Fibroblast of lung (primary cell): ENCODE measurements around the gene KCP. TPM values are rescaled to one million over a fixed set of nuclear protein-coding genes. Genes with fewer than 3 reads are reported as not detected.

Experiments used
- DNase-seq, 2 donors: peaks; one replicate each; pipeline versions ENCODE4 v3.0.0 to v3.0.0-alpha.2; 2010; ENCODE audit warnings: low read depth in 2 of 2
- H2AFZ ChIP-seq: 2 replicates; pipeline ENCODE4 v1.5.1; 2012; ENCODE audit warnings: low read length, control low read depth, inconsistent platforms
- H3K27ac ChIP-seq: 2 replicates; pipeline ENCODE4 v1.5.1; 2011; ENCODE audit warnings: low read length, control low read depth; ENCODE audit not compliant: insufficient read depth
- H3K27me3 ChIP-seq: 2 replicates; pipeline ENCODE4 v1.5.1; 2011; ENCODE audit warnings: mild to moderate bottlenecking, low read length; ENCODE audit not compliant: control insufficient read depth, insufficient read depth
- H3K36me3 ChIP-seq: 2 replicates; pipeline ENCODE4 v1.5.1; 2011; ENCODE audit warnings: low read length; ENCODE audit not compliant: control insufficient read depth, insufficient read depth
- H3K4me1 ChIP-seq: 2 replicates; pipeline ENCODE4 v1.5.1; 2011; ENCODE audit warnings: low read length; ENCODE audit not compliant: control insufficient read depth, insufficient read depth; ENCODE audit errors: extremely low read depth
- H3K4me2 ChIP-seq: 2 replicates; pipeline ENCODE4 v1.5.1; 2011; ENCODE audit warnings: low read length, control low read depth; ENCODE audit not compliant: insufficient read depth; ENCODE audit errors: extremely low read depth
- H3K4me3 ChIP-seq, 4 experiments: fragments of 200-600 bp in 1 of 4; sonication (generic) in 1 of 4; replicated peaks in 1 of 4; 2 replicates each; pipeline ENCODE4 v1.5.1; 2011 to 2016; ENCODE audit warnings: low read length in 4 of 4, low read depth in 3 of 4, mild to moderate bottlenecking in 3 of 4, control low read depth in 2 of 4, inconsistent platforms in 1 of 4, mixed read lengths in 1 of 4; ENCODE audit not compliant: insufficient read depth in 1 of 4; ENCODE audit errors: control extremely low read depth in 1 of 4
- H3K79me2 ChIP-seq: 2 replicates; pipeline ENCODE4 v1.5.1; 2012; ENCODE audit warnings: mild to moderate bottlenecking, low read length, inconsistent platforms; ENCODE audit not compliant: control insufficient read depth, insufficient read depth
- H3K9ac ChIP-seq: 2 replicates; pipeline ENCODE4 v1.5.1; 2011; ENCODE audit warnings: mild to moderate bottlenecking, low read length, control low read depth; ENCODE audit not compliant: insufficient read depth
- H3K9me3 ChIP-seq: 2 replicates; pipeline ENCODE4 v1.5.1; 2012; ENCODE audit warnings: low read depth, low read length; ENCODE audit not compliant: control insufficient read depth, insufficient read depth
- H4K20me1 ChIP-seq: 2 replicates; pipeline ENCODE4 v1.5.1; 2011; ENCODE audit warnings: low read length; ENCODE audit not compliant: control insufficient read depth, insufficient read depth; ENCODE audit errors: extremely low read depth
- EZH2 ChIP-seq: IDR thresholded peaks from 2 replicates; pipeline ENCODE4 v1.5.1; 2012; ENCODE audit warnings: low read length, control low read depth, mild to moderate bottlenecking; ENCODE audit errors: missing control alignments
- polyA plus RNA-seq, 2 donors: library from polyadenylated mRNA; depleted of rRNA in 1 of 2; stranded (reverse) in 1 of 2; unstranded in 1 of 2; fragments of >200 nt; gene quantifications; 2 replicates each; pipeline ENCODE4 v1.2.1, GENCODE V29; 2011 to 2012; ENCODE audit warnings: missing spikeins in 1 of 2
- total RNA-seq: library from RNA; depleted of rRNA; stranded (reverse); fragments of >200 nt; gene quantifications from 2 replicates; pipeline ENCODE4 v1.2.1, GENCODE V29; 2014
- TF ChIP-seq, protein P1 (sequence below), 2 donors: IDR thresholded peaks in 1 of 2; conservative IDR thresholded peaks in 1 of 2; 1 replicate in 1 of 2; 2 replicates in 1 of 2; pipeline ENCODE4 v1.5.1; 2011 to 2012; ENCODE audit warnings: low read length in 2 of 2, control low read depth in 1 of 2, inconsistent platforms in 1 of 2, low read depth in 1 of 2, mild to moderate bottlenecking in 1 of 2

Gene KCP
- total and polyA plus RNA-seq, 2 donors (not counting 1 experiment from before 2014, with no cell fraction given) = 0.08 to 0.50 TPM

DNA sequence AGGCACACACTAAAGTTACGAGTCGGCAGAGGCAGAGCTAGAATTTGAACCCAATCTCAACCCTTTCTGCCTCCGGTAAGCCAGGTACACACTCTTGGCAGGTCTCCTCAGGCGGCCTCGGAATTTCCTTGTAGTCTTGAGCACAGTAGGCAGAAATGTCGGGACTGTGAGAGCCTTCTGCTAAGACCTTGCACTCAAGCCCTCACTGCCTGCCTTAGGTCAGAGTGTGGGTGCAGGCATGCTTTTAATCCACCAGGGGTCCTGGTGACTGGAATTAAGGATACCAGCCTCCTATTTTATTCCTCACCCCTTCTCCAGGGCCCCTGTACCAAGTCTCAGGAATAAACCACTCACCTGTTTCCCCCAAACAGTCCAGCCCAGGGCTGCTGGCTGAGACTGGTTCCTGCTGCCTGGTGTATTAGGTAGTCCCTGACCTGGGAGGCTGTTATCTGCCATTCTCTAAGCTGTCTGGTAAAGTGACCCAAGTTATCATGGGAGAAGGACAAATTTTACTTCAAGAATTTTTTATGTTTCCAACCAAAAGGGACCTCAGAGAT, 47.0 kb downstream of the KCP start:
- H3K4me1 ChIP-seq = peaks cover 8% of the 10 kb centered on the region
- H3K79me2 ChIP-seq = peaks cover 12% of the 10 kb centered on the region
- DNase-seq = peak; percentile 65 to 75
- H3K9ac ChIP-seq = peak overlapping the region; percentile 91
- H3K27ac ChIP-seq = peak overlapping the region; percentile 86
- peak overlapping the region; percentile 95 for H2AFZ ChIP-seq
- H3K4me3 ChIP-seq = peak overlapping the region; percentile 72 to 98 (median 88)
- H3K36me3 ChIP-seq = peaks cover 12% of the 10 kb centered on the region
- no peaks in the 10 kb centered on the region for H3K9me3 ChIP-seq
- H3K27me3 ChIP-seq = no peaks in the 10 kb centered on the region
- peak overlapping the region; percentile 74 for H3K4me2 ChIP-seq
- TF ChIP-seq EZH2 = no peak
- TF ChIP-seq, protein P1, sequence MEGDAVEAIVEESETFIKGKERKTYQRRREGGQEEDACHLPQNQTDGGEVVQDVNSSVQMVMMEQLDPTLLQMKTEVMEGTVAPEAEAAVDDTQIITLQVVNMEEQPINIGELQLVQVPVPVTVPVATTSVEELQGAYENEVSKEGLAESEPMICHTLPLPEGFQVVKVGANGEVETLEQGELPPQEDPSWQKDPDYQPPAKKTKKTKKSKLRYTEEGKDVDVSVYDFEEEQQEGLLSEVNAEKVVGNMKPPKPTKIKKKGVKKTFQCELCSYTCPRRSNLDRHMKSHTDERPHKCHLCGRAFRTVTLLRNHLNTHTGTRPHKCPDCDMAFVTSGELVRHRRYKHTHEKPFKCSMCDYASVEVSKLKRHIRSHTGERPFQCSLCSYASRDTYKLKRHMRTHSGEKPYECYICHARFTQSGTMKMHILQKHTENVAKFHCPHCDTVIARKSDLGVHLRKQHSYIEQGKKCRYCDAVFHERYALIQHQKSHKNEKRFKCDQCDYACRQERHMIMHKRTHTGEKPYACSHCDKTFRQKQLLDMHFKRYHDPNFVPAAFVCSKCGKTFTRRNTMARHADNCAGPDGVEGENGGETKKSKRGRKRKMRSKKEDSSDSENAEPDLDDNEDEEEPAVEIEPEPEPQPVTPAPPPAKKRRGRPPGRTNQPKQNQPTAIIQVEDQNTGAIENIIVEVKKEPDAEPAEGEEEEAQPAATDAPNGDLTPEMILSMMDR (conservative IDR thresholded peaks at IDR 0.05 in 1 of 2, IDR thresholded peaks at IDR 0.05 in 1 of 2; ENCODE audit: low read depth in 1 of 2, low read length in 2 of 2) = peak; percentile 47 to 63
- no peaks in the 10 kb centered on the region for H4K20me1 ChIP-seq

DNA sequence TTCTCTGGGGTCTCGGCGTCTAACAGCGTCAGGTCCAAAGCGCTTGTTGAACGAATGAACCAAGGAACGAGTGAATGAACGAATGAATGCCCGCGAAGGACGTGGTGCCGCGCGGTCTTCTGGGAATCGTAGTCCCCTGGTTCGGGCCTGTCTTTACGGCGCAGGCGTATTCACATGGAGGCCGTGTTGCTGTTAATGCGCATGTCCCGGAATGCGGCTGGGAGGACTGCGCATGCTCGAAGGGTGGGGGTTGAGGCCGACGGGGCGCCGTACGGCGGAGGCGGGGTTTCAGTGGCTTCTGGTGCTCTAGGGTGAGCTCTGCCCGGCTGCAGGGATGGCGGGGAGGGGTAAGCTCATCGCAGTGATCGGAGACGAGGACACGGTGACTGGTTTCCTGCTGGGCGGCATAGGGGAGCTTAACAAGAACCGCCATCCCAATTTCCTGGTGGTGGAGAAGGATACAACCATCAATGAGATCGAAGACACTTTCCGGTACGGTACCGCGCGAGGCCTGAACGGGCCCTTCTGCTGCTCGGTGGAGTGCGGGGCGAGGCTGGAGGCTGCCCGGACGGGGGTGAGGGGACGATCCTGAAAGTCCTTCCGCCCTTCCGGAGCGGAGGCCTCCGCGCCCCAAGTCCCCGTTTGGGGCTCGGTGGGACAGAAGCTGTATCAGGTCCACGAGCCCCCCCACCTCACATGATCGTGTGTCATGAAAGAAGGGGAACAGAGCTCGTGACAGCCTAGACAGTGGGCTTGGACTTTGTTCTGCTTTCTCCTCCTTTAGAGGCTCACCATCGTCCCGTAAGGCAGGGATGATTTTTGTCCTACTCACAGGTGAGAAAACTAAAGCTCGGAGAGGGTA, 47.7 kb downstream of the KCP start, which contains the start of gene ATP6V1F:
Gene ATP6V1F (plus strand): TSS at position 286 of the 862 bp plus-strand sequence. CDS start 49 bp downstream, at position 335.
- Histone ChIP-seq H3K27me3 (no peaks in the 10 kb centered on the region), H3K4me1 (peaks cover 8% of the 10 kb centered on the region), H3K36me3 (peaks cover 15% of the 10 kb centered on the region), H3K9ac (peak within 1 kb of the TSS; percentile 91), H3K27ac (peak within 1 kb of the TSS; percentile 86), H2AFZ (peak within 1 kb of the TSS; percentile 95), H3K4me2 (peak within 1 kb of the TSS; percentile 74), H4K20me1 (no peaks in the 10 kb centered on the region), H3K9me3 (no peaks in the 10 kb centered on the region), H3K4me3 (peak within 1 kb of the TSS; percentile 72 to 98 (median 88)), H3K79me2 (peaks cover 12% of the 10 kb centered on the region)
- DNase-seq = peak; percentile 94 to 97
- TF ChIP-seq EZH2 = no peak
- TF ChIP-seq, protein P1 (conservative IDR thresholded peaks at IDR 0.05 in 1 of 2, IDR thresholded peaks at IDR 0.05 in 1 of 2; ENCODE audit: low read depth in 1 of 2, low read length in 2 of 2) = no peak

DNA sequence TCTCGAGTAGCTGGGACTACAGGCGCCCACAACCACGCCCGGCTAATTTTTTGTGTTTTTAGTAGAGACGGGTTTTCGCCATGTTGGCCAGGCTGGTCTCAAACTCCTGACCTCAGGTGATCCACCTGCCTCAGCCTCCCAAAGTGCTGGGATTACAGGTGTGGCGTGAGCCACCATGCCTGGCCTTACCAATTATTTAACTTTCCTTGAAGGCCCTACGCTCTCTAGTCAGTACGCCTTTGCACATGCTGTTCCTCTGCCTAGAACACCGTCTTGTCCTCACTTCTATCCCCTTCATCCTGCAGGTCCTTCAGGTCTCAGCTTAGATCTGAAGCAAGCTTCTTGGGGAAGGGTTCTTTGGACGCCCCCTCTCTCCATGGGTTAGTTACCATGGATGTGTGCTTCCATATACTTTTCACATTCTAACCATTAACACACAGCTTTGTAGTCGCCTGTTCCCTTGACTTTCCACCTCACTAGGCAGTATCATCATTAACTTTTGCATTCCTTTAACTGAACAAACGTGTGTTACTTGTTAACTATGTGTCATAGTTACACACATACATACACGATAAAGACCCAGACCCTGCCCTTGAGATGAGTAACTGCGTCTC, 48.4 kb downstream of the KCP start:
- H3K27me3 ChIP-seq = no peaks in the 10 kb centered on the region
- H3K9me3 ChIP-seq = no peaks in the 10 kb centered on the region
- H3K36me3 ChIP-seq = peaks cover 16% of the 10 kb centered on the region
- H3K4me2 ChIP-seq = peak overlapping the region; percentile 74
- no peaks in the 10 kb centered on the region for H4K20me1 ChIP-seq
- H3K4me1 ChIP-seq = peaks cover 8% of the 10 kb centered on the region
- H3K9ac ChIP-seq = no peak overlapping the region
- H3K4me3 ChIP-seq = peak overlapping the region; percentile 6 to 91 (median 74)
- peak overlapping the region; percentile 86 for H3K27ac ChIP-seq
- H3K79me2 ChIP-seq = peaks cover 12% of the 10 kb centered on the region
- peak overlapping the region; percentile 52 for H2AFZ ChIP-seq
- peak in 1 of 2 donors; percentile 12 for DNase-seq
- TF ChIP-seq, protein P1 (conservative IDR thresholded peaks at IDR 0.05 in 1 of 2, IDR thresholded peaks at IDR 0.05 in 1 of 2; ENCODE audit: low read depth in 1 of 2, low read length in 2 of 2) = no peak
- no peak for TF ChIP-seq EZH2
